GM13977 (cell line): ENCODE data around the gene TSPAN9.

Source experiments
- DNase-seq: peaks from one replicate; pipeline ENCODE4 v3.0.0; 2012; ENCODE audit warnings: low spot score
- CTCF ChIP-seq: IDR thresholded peaks from 2 replicates; pipeline ENCODE4 v1.5.1; 2012; ENCODE audit warnings: mild to moderate bottlenecking, control low read depth; ENCODE audit not compliant: insufficient read depth; ENCODE audit errors: extremely low read depth, missing control alignments
- in situ Hi-C: fragments of 300-500 bp; cut with MboI; formaldehyde crosslinking; loops from one replicate; pipeline ENCODE4 v1.12.0; 2022; ENCODE audit warnings: low sequenced_read_pairs, low pct_unique_long_range_greater_than_20kb, mixed read lengths, inconsistent platforms; ENCODE audit not compliant: unreplicated experiment

Gene TSPAN9

DNA sequence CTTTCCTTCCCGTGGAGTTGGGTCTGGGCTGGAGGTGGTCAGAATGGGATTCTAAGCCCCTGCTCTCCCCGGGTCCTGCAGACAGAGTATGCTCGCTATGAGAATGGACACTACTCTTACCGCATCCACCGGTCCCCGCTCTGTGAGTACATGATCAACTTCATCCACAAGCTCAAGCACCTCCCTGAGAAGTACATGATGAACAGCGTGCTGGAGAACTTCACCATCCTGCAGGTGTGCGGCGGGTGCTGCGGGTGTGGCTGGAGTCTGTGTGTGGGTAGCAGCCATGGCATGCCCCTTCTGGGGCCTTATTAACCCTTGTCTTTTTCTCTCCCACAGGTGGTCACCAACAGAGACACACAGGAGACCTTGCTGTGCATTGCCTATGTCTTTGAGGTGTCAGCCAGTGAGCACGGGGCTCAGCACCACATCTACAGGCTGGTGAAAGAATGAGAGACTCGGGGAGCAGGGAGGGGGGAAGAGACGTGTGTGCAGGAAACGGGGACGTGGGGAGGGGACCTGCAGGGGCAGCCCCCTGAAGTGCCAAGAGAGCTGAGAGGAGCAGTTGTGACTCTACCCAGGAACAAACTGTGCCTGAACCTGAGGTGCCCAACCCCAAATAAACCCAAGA is 37.0 kb upstream of the TSPAN9 start:
- DNase-seq: no peak
- no peak for TF ChIP-seq CTCF
- in situ Hi-C loops: loop anchor here (25.0 kb wide), 1 partner anchor 153 kb away; the partner anchor contains the start of genes FOXM1, RHNO1 and TULP3

DNA sequence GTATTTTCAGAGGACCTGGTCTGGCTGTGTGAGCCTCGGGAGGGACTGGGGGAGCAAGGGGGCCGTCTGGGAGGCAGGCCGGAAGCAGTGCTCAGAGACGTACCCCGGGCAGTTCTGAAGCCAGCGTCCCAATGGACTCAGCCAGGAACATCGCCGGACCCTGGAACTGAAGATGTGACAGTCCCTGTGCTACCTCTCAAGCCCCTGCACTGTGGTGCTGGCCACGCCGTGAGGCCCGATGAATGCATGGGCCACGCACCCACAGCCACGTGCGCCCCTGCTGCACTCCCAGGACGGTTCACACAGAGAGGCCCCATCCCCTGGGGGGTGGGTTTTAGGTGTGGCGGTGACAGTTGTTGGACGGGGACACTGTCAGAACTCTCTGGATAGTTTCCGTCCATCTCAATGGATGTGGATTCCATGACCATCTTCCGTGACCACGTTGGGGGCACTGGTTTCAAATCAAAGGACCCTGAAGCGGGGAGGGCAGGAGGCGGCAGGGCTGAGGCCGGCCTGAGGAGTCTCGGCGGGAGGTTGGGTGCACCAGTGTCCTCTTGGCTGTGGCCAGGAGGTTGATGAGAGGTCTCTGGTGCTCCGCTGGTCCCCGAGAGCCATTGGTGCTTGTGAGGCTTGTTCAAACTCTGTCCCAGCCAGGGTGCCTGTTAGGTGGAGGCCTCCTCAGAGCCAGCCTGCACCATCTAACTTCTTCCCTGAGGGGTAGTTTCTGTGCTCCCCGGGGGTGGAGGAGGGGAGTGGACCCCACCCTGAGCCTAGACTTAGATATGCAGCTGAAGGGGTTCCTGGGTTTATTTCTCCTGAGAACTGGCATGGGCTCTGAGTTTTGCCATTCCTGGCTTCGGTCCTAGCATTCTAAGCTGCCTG is 36.3 kb upstream of the TSPAN9 start:
- no peak for TF ChIP-seq CTCF
- in situ Hi-C loops: loop anchor here (25.0 kb wide), 1 partner anchor 154 kb away; the partner anchor contains the start of genes FOXM1, RHNO1 and TULP3
- no peak for DNase-seq

- TF ChIP-seq CTCF: peak; percentile 83
- DNase-seq: peak; percentile 89
- in situ Hi-C loops: loop anchor here (25.0 kb wide), 1 partner anchor 154 kb away; the partner anchor contains the start of genes FOXM1, RHNO1 and TULP3
Observed at GRCh38 chr12:3041558-3042164, 35.5 kb upstream of the TSPAN9 start.

GRCh38 chr12:3042394-3042793 is 34.8 kb upstream of the TSPAN9 start:
- in situ Hi-C loops: loop anchor here (25.0 kb wide), 1 partner anchor 155 kb away; the partner anchor contains the start of genes FOXM1, RHNO1 and TULP3
- no peak for DNase-seq
- no peak for TF ChIP-seq CTCF

DNA sequence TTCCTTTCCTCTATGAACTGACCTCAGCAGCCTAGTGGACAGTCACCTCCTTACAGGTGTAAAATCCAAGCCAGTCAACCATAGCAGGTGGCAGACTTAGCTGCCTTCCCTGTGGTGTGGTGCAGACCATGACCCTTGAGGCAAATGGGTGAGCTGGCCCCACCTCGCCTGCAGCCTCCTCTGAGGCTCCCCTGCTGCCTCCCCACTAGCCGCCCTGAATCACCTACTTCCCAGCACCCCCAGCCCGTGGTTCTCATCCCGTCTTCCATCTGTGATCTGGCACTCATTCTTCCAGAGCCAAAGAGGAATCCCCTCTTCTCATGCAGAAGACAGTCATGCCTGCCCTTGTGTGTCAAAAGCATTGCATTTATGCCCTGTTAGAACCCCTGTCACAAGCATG is 34.4 kb upstream of the TSPAN9 start:
- no peak for DNase-seq
- in situ Hi-C loops: loop anchor here (25.0 kb wide), 1 partner anchor 156 kb away; the partner anchor contains the start of genes FOXM1, RHNO1 and TULP3
- TF ChIP-seq CTCF: no peak

DNA sequence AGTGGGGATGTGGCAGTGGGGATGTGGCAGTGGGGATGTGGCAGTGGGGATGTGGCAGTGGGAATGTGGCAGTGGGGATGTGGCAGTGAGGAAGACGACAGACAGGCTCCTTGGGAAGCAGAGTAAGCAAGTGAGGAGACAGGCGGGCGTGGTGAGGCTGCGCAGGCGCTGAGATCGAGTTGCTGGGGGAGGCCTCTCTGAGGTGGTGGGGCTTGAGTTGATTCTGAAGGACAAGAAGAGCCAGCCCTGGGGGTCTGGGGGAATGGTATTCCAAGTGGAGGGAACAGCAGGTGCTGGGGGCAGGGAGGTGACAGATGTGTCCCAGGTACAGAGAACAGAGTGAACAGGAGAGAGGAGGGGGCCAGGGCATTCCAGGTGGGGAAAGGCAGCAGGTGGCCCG is 33.8 kb upstream of the TSPAN9 start:
- no peak for TF ChIP-seq CTCF
- in situ Hi-C loops: loop anchor here (25.0 kb wide), 1 partner anchor 156 kb away; the partner anchor contains the start of genes FOXM1, RHNO1 and TULP3
- DNase-seq: no peak
